Stimulated activated CD8-positive, alpha-beta memory T cell treated with anti-CD3 and anti-CD28 coated beads, Interleukin-2, amount 100 ng/mL, for 1 hour (primary cell): Measurements from ENCODE around the gene CCDC149.

Experiments
- DNase-seq, 2 donors: peaks; one replicate each; pipeline ENCODE4 v3.0.0-alpha.2; 2020; ENCODE audit warnings: low read depth in 2 of 2

CCDC149 gene

DNA sequence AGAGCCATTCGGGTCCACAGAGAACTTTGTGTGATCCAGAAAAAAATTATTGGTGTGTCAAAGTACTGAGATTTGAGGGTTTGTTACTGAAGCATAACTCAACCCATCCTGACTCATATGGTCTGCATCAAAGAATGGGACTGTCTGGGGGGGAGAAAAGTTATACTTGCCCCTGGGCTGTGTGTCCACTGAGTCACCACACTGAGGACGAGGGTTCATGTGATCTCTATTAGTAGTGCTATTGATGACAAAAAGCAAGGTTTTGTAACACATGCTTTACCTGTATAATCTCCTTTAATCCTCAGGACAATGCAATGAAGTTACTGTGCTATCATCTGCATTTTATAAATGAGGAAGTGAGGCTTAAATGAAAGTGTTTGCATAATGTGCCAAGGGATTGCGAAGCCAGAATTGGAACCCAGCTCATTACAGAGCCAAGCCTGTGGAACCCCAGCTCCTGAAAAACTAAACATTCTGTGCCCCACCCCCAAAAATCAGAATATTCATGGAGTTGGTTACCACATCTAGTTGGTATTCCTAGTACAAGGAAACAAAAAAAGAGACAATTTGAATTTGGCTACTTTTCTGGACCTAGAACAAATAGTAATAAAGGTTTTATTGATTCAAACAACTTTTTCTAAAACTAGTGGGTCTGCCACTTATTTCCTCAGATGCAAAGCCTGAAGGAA is 31.2 kb downstream of the CCDC149 start:
- no peak for DNase-seq

DNA sequence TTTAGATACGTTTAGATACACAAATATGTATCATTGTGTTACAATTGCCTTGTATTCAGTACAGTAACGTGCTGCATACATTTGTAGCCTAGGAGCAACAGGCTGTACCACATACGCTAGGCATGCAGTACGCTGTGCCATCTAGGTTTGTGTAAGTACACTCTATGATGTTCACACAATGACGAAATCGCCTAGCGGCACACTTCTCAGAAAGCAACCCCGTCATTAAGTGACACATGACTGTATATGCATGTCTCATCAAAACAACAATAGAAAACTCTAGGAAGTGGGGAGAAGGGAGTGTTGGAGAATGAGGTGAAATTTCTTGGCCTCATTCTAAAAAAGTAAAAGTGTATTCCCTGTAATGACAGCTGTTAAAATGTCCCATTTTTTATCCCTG is 32.7 kb downstream of the CCDC149 start:
- no peak for DNase-seq

DNA sequence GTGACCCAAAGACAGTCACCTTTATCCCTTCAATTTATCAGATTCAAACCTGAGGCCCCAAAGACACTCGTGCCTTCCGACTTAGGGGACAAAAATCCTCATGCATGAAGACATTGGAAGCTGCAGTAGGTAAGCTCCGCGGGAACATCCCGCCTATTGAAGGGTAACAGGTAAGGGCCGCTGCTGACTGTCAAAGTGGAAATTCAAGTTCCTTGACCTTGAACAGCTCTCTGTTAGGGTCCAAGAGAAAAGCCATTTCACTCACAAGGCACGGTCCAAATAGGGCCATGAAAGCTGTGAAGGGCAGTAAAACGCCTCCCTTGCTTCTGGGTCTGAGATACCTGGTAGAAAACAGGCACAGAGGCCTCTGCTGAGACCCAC is 34.2 kb downstream of the CCDC149 start:
- DNase-seq = no peak

DNA sequence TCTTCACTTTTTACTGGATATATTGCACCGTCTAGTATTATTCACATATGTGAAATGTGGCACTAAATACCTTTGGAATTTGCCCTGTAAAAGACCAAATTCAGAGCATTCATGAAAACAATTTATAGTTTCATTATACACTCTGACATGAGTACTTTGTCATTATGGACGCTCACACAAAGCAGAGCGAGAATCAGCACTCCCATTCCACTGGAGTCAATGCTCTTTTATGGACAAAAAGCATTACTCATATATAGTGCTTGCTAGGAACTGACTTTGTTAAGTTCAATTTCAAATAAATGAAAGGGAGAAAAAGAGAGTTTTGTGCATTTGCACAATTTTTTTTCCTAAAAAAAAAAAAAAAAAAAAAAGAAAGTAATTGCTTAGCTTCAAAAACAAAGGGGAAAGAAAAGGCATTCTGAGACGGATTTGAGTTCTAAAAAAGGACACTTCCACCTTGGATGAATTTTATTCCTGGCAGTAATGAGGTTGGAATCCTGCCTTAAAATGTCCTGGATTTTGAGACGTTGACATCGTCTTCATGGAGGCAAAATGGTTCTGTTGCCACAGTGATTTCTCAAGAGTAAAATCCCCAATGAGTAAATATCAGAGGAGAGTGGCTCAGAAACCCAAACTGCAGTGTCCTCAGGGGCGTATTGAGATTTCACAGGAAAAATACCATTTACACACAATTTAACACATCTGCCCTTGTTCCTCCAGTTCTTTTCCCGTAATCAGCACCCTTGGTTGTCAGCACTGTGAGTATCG is 34.8 kb downstream of the CCDC149 start:
- DNase-seq = no peak

DNA sequence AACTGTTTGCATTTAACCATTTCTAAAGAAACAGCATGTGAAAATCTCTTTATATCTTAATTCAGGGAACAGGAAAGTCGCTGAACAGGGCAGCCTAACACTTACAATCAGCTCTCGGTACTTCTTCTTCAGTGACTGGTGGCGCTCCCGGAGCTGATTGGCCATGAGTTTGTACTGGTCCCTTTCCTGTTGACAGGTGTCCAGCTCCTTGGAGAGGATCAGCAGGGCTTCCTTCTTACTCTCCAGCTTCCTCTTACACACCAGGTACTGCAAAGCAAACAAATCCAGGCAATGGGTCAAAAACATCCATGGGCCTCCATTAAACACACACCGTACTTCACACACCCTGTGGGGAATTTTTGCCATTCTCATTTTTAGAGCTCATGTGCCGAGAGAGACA is 36.4 kb downstream of the CCDC149 start:
- DNase-seq = no peak

DNA sequence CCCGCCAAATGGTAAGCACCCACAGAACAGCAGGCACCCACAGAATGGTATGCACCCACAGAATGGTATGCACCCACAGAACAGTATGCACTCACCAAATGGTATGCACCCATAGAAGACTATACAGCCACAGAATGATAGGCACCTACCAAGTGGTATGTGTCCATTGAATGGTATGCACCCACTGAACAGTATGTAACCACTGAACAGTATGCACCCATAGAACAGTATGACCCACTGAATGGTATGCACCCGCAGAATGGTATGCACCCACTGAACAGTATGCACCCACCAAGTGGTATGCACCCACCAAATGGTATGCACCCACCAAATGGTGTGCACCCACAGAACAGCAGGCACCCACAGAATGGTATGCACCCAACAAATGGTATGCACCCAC is 40.1 kb downstream of the CCDC149 start:
- DNase-seq = no peak

DNA sequence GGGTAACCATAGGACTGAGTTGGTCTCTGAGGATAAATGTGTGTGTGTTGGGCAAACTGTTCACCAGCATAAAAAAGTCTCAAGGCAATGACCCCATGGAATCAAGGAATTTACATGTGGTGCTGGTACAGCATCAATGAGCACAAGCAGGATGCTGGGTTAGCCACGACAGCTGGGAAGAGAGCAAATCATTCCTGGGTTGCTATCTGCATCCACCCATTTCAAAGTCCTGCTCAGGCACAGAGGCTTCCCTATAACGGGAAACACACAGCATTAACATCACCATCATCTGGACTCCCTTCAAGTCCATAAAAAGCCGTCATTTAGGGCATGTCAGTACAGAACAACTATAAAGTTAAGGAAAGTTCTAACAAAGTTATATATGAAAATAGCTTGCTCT is 41.6 kb downstream of the CCDC149 start:
- no peak for DNase-seq

DNA sequence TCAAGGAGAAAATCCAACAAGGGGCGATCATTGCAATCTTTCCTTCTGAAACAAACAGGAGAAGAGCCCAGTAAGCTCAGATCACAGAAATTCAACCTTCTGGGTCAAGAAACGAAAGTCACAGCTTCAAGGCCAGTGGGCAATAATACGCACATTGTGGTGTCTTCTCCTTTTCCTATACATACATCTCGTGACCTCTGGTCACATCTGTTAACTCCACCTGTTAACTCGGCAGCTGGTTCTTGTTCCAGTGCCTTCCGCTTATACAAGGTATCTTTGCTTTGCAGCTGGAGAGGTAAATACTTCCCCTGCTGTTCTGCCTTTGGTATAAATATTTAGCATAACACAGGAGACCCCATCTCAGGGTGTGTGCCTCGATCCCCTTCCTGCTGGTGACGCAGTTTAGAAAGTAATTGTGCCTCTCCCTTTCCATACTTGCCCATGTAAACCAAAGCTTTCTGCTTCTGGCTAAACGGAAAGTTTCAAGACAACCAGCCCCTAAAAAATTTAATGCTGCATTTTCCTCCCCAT is 45.0 kb downstream of the CCDC149 start:
- DNase-seq = no peak

DNA sequence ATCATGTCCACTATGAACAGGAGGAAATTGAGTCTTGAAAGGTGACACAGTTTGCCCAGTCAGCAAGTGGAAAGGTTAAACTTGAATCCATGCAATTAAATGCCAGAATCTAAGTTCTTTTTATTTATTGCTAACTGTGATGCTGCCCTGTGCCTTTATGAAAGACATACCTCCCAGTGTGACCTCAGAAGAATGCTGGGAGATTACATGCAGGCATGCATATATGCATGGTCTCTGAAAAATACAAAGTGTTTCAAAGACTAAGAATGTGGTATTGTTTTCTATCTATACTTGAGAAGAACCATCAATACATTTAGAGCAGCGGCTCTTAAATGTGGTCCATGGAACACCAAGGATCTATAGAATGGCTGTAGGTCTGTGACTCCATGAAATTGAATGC is 45.6 kb downstream of the CCDC149 start:
- DNase-seq = no peak

DNA sequence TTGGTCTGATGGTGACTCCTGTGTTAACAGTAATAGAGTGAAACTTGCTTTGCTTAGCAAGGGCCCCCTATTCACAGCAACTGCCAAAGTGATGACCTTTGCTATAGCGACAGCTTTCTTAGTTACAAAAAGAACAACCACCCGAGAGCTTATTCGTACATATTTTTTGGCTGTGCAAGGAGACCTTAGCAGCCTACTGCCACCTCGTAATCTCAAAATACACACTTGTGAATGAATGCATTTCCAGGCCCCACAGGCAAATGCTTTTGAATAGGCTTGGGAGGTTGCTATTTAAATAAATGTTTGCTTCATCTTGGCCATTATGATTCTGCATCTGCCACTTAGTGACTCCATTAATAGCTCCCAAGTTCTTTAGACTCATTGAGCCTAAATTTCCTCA is 47.4 kb downstream of the CCDC149 start:
- no peak for DNase-seq

DNA sequence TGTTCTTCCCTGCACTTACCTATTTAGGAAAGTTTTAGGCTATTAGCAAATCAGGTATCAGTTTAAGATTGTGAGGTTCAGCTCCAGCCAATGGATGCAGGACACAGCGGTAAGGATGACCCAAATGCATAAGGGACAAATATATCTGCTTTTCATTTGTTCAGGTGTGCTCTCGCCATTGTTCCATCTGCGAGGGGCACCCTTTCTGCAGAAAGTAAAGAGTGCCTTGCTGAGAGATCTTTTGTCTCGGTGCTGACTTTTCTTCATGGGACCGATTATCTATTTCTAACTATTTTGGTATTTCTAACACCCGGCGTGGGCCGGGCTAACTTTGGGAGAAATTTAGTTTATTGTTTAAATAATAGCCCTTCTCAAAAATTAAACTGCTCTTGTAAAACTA is 49.0 kb downstream of the CCDC149 start:
- DNase-seq = no peak

DNA sequence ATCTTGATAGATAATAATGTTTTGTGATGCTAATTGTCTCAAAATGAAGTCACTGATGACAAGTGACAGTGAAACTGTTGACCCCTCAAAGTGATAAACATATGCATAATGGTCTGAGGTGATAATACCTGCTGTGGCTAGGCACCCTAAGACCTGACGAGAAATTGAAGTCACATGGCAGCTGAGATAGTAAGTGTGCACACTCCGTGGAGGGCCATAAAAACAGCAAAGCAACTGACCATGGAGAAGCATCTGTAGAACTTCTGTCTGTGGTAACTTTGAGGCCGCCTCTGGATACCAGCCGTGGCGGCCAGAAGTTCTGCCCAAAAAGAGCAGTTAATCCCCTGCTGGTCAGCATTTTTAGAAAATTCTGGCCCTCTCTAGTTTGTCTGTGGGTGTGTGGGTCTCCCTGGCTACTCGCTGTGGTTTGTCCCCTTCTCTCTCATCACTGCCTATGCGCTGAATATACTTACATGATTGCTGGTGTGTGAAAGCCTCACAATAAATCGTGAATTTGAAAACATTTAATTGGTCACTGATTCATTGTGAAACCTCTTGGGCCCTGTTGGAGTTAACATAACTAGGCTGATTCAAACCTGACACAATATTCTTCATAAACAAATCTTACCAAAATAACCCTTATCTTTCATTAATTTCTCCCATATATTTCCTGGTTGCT is 50.6 kb downstream of the CCDC149 start:
- DNase-seq = no peak

DNA sequence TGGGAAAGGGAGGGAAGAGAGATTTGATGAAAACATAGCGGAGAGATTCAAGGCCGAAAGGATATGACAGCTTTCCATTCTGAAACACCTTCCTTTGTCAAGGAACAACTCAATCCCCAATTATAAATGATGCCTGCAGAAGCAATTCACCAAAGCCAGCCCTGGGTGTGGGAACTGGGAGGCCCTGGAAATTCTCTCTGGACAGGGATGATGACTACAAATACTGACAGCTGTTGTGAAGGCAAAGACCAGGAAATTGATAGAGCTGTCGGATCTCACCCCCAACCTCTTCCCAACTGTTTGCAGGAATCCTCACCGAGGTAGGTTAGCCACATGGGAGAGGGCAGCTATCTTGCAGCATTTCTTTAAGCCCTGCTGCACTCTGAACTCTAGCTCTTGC is 54.3 kb downstream of the CCDC149 start:
- no peak for DNase-seq

DNA sequence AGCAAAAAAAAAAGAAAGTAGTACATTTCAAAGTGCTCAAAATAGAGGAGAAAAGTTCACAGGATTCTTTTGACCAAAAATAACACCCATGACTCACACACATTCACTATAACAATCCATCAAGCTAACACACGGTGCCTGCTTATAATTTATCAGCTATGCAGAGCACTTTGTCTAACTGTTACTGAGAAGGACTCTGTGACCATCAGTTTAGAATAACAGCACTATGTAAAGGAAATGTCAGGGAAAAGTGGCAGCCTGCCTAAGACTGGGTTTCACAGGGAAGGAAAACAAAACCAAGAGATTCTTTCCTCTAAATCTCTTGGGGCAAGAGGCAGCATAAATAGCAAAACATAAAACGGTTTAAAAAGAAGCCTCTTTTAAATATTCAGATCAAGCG is 54.8 kb downstream of the CCDC149 start:
- DNase-seq = no peak

DNA sequence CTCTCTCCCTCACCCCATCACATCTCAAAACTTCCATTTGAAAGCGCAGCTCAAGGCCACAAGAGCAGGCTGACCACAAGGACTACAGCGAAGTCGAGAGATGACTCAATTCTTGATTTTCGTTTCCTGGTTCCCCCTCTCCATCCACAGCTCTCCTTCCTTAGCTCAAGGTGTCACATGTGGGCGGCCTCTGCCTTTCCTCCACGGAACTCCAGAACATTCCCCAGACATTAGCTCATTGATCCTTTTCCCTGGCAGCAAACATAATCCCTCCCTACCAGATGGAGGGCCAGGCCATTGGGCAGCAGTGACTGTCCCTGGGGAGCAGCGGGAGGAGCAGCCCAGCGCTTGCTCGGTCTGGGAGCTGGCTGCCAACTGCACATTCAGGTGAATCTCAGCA is 56.3 kb downstream of the CCDC149 start:
- no peak for DNase-seq

DNA sequence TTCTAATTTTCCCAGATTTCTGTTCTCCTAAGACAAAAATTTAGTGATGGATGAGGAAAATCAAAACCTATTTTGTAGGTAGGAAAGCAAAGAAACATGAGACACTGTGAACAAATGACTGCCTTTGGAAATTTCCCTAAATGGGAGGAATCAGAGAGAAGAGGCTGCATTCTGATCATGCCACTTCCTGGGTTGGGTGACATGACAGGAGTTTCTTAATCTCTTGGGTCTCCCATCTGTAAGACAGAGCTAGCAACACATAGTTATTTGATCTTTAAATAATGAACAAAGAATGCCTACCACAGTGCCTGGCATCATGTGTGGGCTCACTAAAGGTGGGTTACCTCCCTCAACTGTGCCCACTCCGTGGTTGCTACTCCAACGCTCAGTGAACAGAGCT is 57.1 kb downstream of the CCDC149 start:
- no peak for DNase-seq

DNA sequence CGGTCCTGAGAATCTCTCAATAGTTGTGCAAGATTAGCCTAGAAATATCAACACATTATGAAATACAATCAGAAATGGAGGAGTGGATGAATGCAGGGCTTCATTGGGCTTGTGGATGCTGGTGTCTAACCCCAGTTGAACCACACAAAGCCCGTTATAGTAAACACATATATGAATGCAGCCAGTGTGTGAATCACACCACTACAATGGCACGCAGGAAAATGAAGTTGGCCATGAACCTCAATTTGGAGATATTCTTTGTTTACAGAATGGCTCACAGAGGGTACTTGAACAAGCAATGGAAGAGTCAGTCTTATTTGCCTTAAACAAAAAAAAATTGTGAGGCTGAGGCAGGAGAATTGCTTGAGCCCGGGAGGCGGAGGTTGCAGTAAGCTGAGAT is 59.7 kb downstream of the CCDC149 start:
- no peak for DNase-seq

DNA sequence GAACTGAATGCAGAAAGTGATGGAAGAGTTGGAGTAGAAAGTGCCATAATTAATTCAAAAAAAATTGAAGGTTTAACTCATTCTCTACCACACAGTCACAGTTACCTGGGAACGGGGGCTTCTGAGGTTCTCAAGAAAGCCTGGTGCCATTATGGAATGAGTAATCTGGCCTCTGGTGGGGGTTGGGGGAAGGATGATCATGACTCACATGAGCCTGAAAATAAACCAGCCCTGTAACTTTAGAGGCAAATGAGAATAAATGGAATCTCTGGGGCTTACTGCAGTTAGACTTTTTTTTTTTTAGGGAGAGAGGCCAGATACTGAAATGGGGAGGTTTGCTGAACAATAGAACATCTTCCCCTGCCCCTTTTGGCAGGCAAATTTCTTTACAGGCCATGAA is 62.2 kb downstream of the CCDC149 start:
- no peak for DNase-seq

DNA sequence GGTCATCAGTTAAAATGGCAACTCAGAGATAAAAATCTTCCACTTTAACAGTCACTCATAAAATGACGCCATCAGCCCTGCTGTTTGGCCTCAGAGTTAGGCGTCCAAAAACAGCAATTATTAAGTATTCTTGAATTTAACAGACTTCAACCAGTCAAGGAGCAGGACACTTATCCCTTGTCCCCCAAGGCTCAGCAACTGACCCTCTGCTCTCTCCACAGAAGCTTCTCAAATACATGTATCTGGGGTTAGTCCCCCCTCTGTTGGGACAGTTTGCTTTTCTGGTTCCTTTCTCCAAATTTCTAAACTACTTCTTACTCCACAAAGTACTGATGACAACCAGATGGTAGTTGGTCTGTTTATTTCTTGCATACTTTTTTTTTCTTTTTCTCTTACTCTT is 63.1 kb downstream of the CCDC149 start:
- no peak for DNase-seq

DNA sequence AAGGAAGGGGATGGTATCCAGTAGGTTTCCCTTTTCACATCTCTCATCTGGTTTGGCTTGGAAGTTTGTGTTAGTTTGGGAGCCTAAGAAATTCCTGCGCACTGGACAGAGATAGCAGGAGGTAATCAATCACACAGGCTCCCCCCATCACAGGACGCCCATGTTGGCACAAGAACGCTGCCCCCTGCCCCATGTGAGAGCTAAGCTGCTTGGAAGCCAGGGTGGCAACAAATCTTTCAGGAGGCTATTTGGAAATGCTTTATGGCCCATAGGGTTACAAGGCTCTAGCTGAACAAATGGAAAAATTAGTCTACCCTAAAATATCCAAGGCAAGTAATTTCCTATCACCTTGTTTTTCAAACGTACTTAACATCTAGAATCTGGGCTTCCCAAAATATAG is 63.5 kb downstream of the CCDC149 start:
- no peak for DNase-seq

DNA sequence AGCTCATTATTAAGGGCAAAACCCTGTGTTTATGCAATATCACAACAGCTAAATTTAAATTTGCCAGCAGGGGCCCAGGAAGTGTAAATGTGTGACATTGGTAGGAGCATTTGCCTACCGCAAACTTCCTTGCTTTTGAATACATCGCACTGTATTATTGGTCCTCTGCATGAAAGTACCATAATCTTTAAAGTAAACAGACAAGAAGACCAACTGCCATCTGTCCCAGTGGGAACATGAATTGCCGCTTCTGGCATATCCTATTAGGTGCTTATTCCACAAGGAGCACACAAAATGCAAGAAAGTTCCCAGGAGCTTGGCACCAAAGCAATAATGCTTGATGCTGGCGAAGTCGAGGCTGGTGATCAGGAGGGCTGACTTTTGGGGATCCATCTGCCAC is 66.1 kb downstream of the CCDC149 start:
- DNase-seq = no peak

DNA sequence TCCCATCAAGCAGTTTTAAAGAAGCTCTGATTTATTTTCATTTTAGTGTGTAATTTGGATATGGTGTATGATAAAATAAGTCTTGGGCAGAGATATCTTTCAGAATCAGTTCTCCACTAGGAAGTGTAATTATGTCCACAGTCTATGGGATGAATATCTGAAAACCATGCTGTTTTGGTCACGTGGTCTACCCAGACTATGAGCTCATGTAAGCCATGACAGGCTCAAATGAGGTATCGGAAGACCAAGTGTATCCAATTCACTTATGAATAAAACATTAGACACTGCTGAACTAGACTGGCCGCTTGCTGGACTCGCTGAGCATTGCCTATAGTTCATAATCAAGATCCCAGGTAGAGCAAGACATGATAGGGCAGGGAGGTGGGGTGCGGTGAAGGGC is 66.9 kb downstream of the CCDC149 start:
- no peak for DNase-seq

DNA sequence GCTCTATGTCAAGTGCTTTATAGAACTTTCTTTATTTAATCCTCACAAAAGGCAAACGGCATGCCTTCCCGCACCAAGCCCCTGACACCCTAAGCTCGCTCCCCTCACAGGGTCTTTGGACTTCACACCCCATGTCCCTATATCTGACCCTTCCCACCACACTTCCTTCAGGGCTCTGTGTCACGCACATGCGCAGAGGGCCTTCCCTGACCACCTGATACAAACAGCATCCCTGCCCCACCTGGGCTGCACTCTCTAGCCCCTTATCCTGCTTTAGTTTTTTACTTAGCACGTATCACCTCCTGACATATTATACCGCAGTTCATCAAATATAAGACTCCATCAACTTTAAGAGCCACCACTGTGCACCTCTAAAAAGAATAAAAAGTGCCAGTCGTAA is 67.7 kb downstream of the CCDC149 start:
- DNase-seq = no peak
